Breast epithelium (tissue), 4 donors: ENCODE data around the gene AHI1. TPM values are rescaled to one million over a fixed set of nuclear protein-coding genes. Genes with fewer than 3 reads are reported as not detected.
"Not testable (repeated sequence)": the region's sequence is repeated elsewhere in the genome, so short reads cannot be mapped to it uniquely, and the experiment has no call there.

Source experiments
- DNase-seq, 2 donors: peaks; one replicate each; pipeline ENCODE4 v3.0.0-alpha.2; 2019; ENCODE audit warnings: low spot score in 2 of 2
- H3K27ac ChIP-seq, 2 donors: fragments of 200-600 bp; sonication (generic) in 1 of 2; one replicate each; pipeline ENCODE4 v1.5.1; 2016 to 2019; ENCODE audit warnings: mild to moderate bottlenecking in 1 of 2
- H3K27me3 ChIP-seq, 2 donors: fragments of 200-600 bp; sonication (generic) in 1 of 2; one replicate each; pipeline versions ENCODE4 v1.5.1 to v1.6.0; 2017 to 2019; ENCODE audit warnings: control low read depth in 1 of 2, mild to moderate bottlenecking in 1 of 2
- H3K36me3 ChIP-seq: fragments of 200-600 bp; one replicate; pipeline ENCODE4 v1.5.1; 2019
- H3K4me1 ChIP-seq, 2 donors: fragments of 200-600 bp; sonication (generic); one replicate each; pipeline ENCODE4 v1.5.1; 2016 to 2019; ENCODE audit warnings: control low read depth in 1 of 2
- H3K4me3 ChIP-seq, 3 donors: fragments of 200-600 bp; sonication (generic); 1 replicate in 2 of 3; 2 replicates in 1 of 3; pipeline ENCODE4 v1.5.1; 2016 to 2019; ENCODE audit warnings: mild to moderate bottlenecking in 3 of 3, moderate library complexity in 2 of 3
- H3K9me3 ChIP-seq, 2 donors: fragments of 200-600 bp; sonication (generic) in 1 of 2; one replicate each; pipeline ENCODE4 v1.5.1; 2016 to 2019; ENCODE audit warnings: control low read depth in 1 of 2
- POLR2A ChIP-seq: fragments of 450-650 bp; IDR thresholded peaks from one replicate; pipeline ENCODE4 v1.6.1; 2016; ENCODE audit warnings: antibody characterized with exemption, mild to moderate bottlenecking, moderate library complexity
- POLR2AphosphoS5 ChIP-seq, 3 donors: sonication (generic); formaldehyde crosslinking; IDR thresholded peaks; one replicate each; pipeline ENCODE4 v1.6.1; 2017; ENCODE audit warnings: antibody characterized with exemption in 3 of 3
- intact Hi-C: fragments of 100-400 bp; cut with DNase I; formaldehyde crosslinking; loops from one replicate; pipeline ENCODE4 v1.15.1; 2023; ENCODE audit warnings: low total_unique reads
- total RNA-seq, 3 donors: library from RNA; depleted of rRNA; stranded (reverse); fragments of >200 nt; gene quantifications; one replicate each; pipeline ENCODE4 v1.1.0, GENCODE V29; 2016
- TF ChIP-seq, protein P1 (sequence below), 3 donors: fragments of 450-650 bp; IDR thresholded peaks; one replicate each; pipeline ENCODE4 v1.5.1; 2016 to 2017; ENCODE audit warnings: antibody characterized with exemption in 3 of 3, mild to moderate bottlenecking in 3 of 3, moderate library complexity in 3 of 3

The AHI1 gene
- total RNA-seq, 3 donors from 2014 or later = 23.5 to 62.2 (median 49.8) TPM

DNA sequence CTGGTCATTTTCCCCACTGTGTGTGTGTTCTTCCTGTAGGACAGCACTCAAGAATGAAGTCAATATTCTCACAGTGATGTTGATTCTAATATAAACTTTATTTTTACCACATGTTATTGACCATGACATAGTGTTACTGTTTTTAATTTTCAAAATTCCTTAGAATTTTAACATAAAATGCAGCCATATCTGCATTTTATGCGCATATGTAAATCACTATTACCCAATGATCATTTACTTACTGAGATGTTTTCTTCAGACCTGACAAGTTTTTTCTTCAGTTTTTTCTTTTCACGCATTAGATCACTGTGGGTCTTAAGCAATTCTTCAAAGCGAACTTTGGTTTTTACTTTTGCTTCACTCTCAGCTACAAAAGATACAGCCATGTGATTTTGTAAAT, 7.2 kb downstream of the AHI1 start:
- Histone ChIP-seq H3K9me3 (no peaks in the 10 kb centered on the region), H3K36me3 (peaks cover 4% of the 10 kb centered on the region), H3K27ac (no peak overlapping the region), H3K4me1 (no peaks in the 10 kb centered on the region), H3K27me3 (no peaks in the 10 kb centered on the region), H3K4me3 (no peak overlapping the region)
- intact Hi-C loops = no loop called here
- TF ChIP-seq, protein P1, sequence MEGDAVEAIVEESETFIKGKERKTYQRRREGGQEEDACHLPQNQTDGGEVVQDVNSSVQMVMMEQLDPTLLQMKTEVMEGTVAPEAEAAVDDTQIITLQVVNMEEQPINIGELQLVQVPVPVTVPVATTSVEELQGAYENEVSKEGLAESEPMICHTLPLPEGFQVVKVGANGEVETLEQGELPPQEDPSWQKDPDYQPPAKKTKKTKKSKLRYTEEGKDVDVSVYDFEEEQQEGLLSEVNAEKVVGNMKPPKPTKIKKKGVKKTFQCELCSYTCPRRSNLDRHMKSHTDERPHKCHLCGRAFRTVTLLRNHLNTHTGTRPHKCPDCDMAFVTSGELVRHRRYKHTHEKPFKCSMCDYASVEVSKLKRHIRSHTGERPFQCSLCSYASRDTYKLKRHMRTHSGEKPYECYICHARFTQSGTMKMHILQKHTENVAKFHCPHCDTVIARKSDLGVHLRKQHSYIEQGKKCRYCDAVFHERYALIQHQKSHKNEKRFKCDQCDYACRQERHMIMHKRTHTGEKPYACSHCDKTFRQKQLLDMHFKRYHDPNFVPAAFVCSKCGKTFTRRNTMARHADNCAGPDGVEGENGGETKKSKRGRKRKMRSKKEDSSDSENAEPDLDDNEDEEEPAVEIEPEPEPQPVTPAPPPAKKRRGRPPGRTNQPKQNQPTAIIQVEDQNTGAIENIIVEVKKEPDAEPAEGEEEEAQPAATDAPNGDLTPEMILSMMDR (IDR thresholded peaks at IDR 0.05) = no peak
- TF ChIP-seq POLR2A = no peak
- no peak for DNase-seq

DNA sequence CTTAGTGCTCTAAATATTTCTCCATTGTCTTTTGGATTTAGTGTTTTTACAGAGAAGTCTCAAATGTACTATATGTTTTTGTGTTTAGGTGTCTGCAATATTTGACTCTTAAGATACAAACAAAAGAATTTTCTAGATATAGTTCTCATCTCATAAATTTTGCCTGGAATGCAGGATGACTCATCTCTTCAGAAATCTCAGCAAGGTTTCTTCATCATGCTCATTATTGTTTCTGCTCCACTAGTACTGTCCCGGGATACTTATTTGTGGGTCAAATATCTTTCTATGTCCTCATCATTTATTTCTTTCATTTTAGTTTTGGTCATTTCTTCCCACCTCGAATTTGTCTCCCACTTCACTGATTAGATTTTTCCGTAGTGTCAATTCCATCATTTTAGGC, 9.5 kb downstream of the AHI1 start:
- no peak for DNase-seq
- intact Hi-C loops = no loop called here
- TF ChIP-seq POLR2AphosphoS5 (IDR thresholded peaks at IDR 0.05) (no peak), POLR2A (no peak)
- TF ChIP-seq, protein P1 (IDR thresholded peaks at IDR 0.05) = no peak
- Histone ChIP-seq H3K4me3 (no peak overlapping the region), H3K9me3 (peaks cover 2 to 11% of the 10 kb centered on the region in 2 donors), H3K27me3 (no peaks in the 10 kb centered on the region), H3K27ac (no peak overlapping the region), H3K4me1 (no peaks in the 10 kb centered on the region), H3K36me3 (peaks cover 15% of the 10 kb centered on the region)

DNA sequence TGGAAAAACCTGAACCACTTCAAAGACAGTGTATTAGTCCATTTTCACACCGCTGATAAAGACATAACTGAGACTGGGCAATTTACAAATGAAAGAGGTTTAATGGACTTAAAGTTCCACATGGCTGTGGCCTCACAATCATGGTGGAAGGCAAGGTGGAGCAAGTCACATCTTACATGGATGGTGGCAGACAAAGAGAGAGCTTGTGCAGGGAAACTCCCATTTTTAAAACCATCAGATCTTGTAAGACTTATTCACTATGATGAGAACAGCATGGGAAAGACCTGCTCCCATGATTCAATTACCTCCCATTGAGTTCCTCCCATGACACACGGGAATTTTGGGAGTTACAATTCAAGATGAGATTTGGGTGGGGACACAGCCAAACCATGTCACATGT, 13.6 kb downstream of the AHI1 start:
- peaks cover 11% of the 10 kb centered on the region for H3K36me3 ChIP-seq

DNA sequence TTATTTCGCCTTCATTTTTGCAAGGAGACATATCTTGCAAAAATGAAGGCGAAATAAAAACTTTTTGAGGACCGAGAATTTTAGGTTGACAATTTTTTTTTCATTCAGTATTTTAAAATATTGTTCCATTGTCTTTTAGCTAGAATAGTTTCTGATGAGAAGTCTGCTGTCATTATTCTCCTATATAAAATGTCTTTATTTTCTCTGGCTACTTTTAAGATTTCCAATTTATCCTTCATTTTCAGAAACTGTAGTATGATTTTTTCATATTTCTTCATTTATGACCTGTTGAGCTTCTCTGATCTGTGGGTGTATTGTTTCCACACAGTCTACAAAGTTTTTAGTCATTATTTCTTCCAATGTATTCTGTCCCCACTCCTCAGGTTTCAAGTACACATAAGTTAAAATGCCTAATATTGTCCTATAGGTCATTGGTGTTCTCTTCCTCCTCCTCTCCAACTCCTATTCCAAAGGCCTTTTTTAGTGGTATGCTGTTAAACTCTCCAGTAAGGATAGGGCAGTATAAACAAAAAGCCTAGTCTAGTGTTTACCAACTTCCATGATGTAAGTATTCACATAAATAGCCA, 15.7 kb downstream of the AHI1 start:
- no peak overlapping the region for H3K27ac ChIP-seq
- no peak for DNase-seq
- no peaks in the 10 kb centered on the region for H3K27me3 ChIP-seq
- peaks cover 17 to 51% of the 10 kb centered on the region in 2 donors for H3K9me3 ChIP-seq
- intact Hi-C loops = no loop called here
- no peak overlapping the region for H3K4me3 ChIP-seq
- peaks cover 11% of the 10 kb centered on the region for H3K36me3 ChIP-seq
- no peaks in the 10 kb centered on the region for H3K4me1 ChIP-seq
- TF ChIP-seq POLR2A (no peak), POLR2AphosphoS5 (IDR thresholded peaks at IDR 0.05) (no peak)
- TF ChIP-seq, protein P1 (IDR thresholded peaks at IDR 0.05) = no peak

More for the DNA sequence above, 13.6 kb downstream of the AHI1 start:
- H3K27me3 ChIP-seq, intact Hi-C loops, H3K27ac ChIP-seq, DNase-seq, H3K4me3 ChIP-seq, H3K4me1 ChIP-seq: not testable (repeated sequence)
- H3K9me3 ChIP-seq = peaks cover 11 to 46% of the 10 kb centered on the region in 2 donors

DNA sequence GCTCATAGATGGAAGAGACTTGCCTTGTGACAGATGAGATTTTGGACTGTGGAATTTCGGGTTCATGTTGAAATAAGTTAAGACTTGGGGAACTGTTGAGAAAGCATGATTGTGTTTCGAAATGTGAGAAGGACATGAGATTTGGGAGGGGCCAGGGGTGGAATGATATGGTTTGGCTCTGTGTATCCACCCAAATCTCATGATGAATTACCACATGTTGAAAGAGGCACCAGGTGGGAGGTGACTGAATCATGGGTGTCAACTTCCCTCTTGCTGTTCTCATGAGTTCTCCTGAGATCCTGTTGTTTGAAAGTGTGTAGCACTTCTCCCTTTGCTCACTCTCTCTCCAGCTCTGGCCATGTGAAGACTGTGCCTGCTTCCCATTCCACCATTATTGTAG, 17.9 kb downstream of the AHI1 start:
- TF ChIP-seq POLR2A (no peak), POLR2AphosphoS5 (IDR thresholded peaks at IDR 0.05) (no peak)
- TF ChIP-seq, protein P1 (IDR thresholded peaks at IDR 0.05) = no peak
- Histone ChIP-seq H3K36me3 (peaks cover 11% of the 10 kb centered on the region), H3K27ac (no peak overlapping the region), H3K9me3 (peaks cover 17 to 51% of the 10 kb centered on the region in 2 donors), H3K4me3 (no peak overlapping the region), H3K4me1 (no peaks in the 10 kb centered on the region), H3K27me3 (no peaks in the 10 kb centered on the region)
- intact Hi-C loops = no loop called here
- DNase-seq = no peak

DNA sequence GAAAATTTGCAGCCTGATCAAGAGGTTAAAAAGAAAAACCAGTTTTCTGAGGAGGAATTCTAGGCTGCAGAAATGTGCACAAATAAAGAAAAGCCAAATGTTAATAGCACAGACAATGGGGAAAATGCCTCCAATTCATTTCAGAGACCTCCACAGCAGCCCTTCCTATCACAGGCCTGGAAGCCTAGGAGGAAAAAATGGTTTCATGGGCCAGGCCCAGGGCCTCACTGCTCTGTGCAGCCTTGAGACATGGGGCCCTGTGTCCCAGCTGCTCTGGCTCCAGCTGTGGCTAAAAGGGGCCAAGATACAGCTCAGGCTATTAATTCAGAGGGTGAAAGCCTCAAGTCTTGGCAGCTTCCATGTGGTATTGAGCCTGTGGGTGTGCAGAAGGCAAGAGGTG, 18.9 kb downstream of the AHI1 start:
- Histone ChIP-seq H3K9me3 (peaks cover 17 to 45% of the 10 kb centered on the region in 2 donors), H3K27me3 (no peaks in the 10 kb centered on the region), H3K4me3 (no peak overlapping the region), H3K36me3 (peaks cover 2% of the 10 kb centered on the region), H3K27ac (no peak overlapping the region), H3K4me1 (no peaks in the 10 kb centered on the region)
- TF ChIP-seq, protein P1 (IDR thresholded peaks at IDR 0.05) = no peak
- TF ChIP-seq POLR2AphosphoS5 (IDR thresholded peaks at IDR 0.05) (no peak), POLR2A (no peak)
- intact Hi-C loops = no loop called here
- DNase-seq = no peak
